Activated CD8-positive, alpha-beta memory T cell treated with anti-CD3 and anti-CD28 coated beads for 48 hours (primary cell): ENCODE measurements around the gene ERVV-1.
"Not testable (repeated sequence)": the region's sequence is repeated elsewhere in the genome, so short reads cannot be mapped to it uniquely, and the experiment has no call there.

Source experiments
- DNase-seq, 3 experiments: peaks; one replicate each; pipeline ENCODE4 v3.0.0-alpha.2; 2020; ENCODE audit warnings: low read depth in 2 of 3, low spot score in 2 of 3

ERVV-1 gene

GRCh38 chr19:53013621-53014020 is at the start of gene ERVV-1:
Gene ERVV-1, plus strand, starts transcription at chr19:53013921. Its CDS starts 170 bp downstream, at chr19:53014091.
- no peak for DNase-seq

- DNase-seq, result no peak
Observed at GRCh38 chr19:52967772-52968171, 45.9 kb upstream of the ERVV-1 start.

GRCh38 chr19:52981329-52981728 is 32.4 kb upstream of the ERVV-1 start:
- no peak for DNase-seq

GRCh38 chr19:52983167-52983566 is 30.6 kb upstream of the ERVV-1 start:
- DNase-seq, result not testable (repeated sequence)

GRCh38 chr19:52987221-52987620 is 26.5 kb upstream of the ERVV-1 start:
- DNase-seq, result no peak

- no peak for DNase-seq
Observed at GRCh38 chr19:52988506-52988905, 25.2 kb upstream of the ERVV-1 start.

- DNase-seq, result no peak
Observed at GRCh38 chr19:52990759-52991418, 22.8 kb upstream of the ERVV-1 start.

- no peak for DNase-seq
Observed at GRCh38 chr19:52991484-52991883, 22.2 kb upstream of the ERVV-1 start.

GRCh38 chr19:52992109-52993004 is 21.4 kb upstream of the ERVV-1 start:
- no peak for DNase-seq

GRCh38 chr19:52993342-52994178 is 20.2 kb upstream of the ERVV-1 start:
- DNase-seq, result peak; percentile 27 to 49 (median 29)

- no peak for DNase-seq
Observed at GRCh38 chr19:52995711-52996110, 18.0 kb upstream of the ERVV-1 start.

- DNase-seq, result no peak
Observed at GRCh38 chr19:52997975-52998374, 15.7 kb upstream of the ERVV-1 start.

- no peak for DNase-seq
Observed at GRCh38 chr19:53002479-53002878, 11.2 kb upstream of the ERVV-1 start.

- no peak for DNase-seq
Observed at GRCh38 chr19:53004242-53004641, 9.5 kb upstream of the ERVV-1 start.

- no peak for DNase-seq
Observed at GRCh38 chr19:53007200-53007599, 6.5 kb upstream of the ERVV-1 start.

GRCh38 chr19:53007606-53008005 is 6.1 kb upstream of the ERVV-1 start:
- no peak for DNase-seq

GRCh38 chr19:53008061-53008778 is 5.5 kb upstream of the ERVV-1 start:
- DNase-seq, result no peak

- no peak for DNase-seq
Observed at GRCh38 chr19:53010494-53010893, 3.2 kb upstream of the ERVV-1 start.

GRCh38 chr19:53012006-53012405 is 1.7 kb upstream of the ERVV-1 start:
- DNase-seq, result no peak

- DNase-seq, result no peak
Observed at GRCh38 chr19:53015159-53015558, 1.4 kb downstream of the ERVV-1 start.

GRCh38 chr19:53015730-53016129 is 2.0 kb downstream of the ERVV-1 start:
- DNase-seq, result no peak
